ENCODE data around the gene DCHS2.

The DCHS2 gene, protein sequence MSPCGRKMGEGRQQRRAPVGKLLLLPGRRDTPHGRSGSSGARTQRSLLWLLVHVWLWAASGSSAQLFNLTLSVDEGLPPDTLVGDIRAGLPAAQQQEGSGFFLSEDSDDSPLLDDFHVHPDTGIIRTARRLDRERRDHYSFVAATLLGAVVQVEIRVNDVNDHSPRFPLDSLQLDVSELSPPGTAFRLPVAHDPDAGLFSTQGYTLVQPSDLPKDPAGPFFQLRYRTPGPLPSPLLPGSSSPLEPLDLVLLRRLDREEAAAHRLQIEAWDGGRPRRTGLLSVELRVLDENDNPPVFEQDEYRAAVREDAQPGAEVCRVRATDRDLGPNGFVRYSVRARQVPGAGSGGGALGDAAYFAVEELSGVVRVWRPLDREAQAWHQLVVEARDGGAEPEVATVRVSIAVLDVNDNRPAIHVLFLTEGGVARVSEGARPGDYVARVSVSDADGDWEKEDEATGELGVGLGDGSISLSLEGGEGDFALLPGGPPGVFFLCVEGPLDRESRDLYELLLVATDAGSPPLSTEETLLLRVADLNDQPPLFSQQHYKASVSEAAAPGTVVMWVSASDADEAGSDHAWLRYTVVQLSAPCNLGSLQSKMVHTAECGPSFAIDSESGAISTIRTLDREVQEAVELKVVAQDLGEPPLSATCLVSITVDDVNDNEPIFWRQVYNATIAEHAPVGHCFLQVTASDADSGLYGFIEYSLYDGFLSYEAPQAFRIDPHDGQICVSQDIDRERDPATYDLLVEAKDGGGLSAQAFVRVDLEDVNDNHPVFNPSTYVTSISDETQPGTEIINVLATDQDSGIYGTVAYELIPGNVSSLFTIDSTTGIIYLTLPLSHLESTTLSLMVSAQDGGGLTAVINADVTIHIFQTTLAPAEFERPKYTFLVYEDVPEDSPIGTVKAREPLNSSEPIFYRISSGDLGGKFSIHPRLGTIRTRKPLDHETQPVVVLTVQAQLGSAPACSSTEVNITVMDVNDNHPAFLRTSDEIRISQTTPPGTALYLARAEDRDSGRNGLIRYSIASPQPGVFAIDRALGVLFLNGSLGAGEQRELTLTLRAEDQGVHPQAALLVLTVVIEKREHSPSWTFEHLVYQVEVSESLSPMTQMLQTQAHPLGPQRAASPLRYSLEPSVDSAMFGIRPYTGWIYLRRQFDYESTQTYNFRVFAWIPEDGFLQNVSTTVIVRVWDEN (N-terminal part only)

GRCh38 chr4:154491341-154492271 is at the start of gene DCHS2:
TSS of gene DCHS2 (minus strand) at chr4:154491799. CDS start at chr4:154491355, 444 bp downstream.
- DNase-seq, result peak in 1 of 2 experiments; percentile 13

- DNase-seq, result no peak
Measured at GRCh38 chr4:154534296-154534695, 42.7 kb upstream of the DCHS2 start.

GRCh38 chr4:154529728-154530519 is 38.3 kb upstream of the DCHS2 start:
- DNase-seq, result no peak

GRCh38 chr4:154528869-154529268 is 37.3 kb upstream of the DCHS2 start:
- no peak for DNase-seq

- DNase-seq, result no peak
Measured at GRCh38 chr4:154527308-154527707, 35.7 kb upstream of the DCHS2 start.

DNA sequence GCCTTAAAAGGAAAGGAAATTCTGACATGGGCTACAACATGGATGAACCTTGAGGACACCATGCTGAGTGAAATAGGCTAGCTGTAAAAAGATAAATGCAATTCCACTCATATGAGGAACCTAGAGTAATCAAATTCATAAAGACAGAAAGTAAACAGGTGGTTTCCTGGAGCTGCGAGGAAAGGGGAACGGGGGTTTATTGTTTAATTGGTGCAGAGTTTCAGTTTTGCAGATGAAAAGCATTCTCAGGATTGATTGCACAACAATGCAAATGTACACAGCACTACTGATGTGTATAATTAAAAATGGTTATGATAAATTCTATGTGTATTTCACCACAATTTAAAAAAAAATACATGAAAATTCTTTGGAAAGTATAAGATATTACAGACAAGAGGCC is 34.6 kb upstream of the DCHS2 start:
- no peak for DNase-seq

- no peak for DNase-seq
Measured at GRCh38 chr4:154521607-154522006, 30.0 kb upstream of the DCHS2 start.

DNA sequence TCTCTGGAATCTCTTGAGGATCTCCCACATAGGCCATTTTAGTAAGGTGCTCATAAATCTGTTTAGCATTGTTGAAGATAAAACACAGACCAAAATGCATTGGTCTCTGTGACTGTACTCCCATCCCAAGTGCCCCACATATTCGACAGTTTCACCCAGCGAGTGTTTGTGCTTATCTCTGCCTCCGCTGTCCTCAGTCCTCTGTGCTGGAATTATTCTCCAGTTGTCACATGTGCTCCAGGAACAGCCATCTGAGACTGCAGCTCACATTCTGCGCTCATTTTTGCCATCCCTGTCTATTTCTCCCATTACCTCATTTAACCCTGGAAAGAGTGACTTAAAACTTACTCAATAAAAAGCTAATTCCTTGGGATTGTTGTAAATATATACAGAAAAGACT is 27.6 kb upstream of the DCHS2 start:
- no peak for DNase-seq

DNA sequence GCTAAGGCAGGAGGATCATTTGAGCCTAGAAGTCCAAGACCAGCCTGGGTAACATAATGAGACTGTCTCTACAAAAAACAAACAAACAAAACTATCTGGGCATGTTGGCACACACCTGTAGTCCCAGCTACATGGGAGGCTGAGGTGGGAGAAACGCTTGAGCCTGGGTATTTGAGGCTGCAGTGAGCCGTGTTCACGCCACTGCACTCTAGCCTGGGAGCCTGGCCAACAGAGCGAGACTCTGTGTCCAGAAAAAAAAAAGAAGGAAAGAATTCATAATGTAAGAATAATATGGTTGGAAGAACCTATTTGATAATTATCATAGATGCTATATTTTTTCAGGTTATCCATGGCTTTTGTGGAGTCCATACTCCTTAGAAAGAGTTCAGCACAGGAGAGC is 26.0 kb upstream of the DCHS2 start:
- DNase-seq, result no peak

- no peak for DNase-seq
Measured at GRCh38 chr4:154516318-154517029, 24.9 kb upstream of the DCHS2 start.

DNA sequence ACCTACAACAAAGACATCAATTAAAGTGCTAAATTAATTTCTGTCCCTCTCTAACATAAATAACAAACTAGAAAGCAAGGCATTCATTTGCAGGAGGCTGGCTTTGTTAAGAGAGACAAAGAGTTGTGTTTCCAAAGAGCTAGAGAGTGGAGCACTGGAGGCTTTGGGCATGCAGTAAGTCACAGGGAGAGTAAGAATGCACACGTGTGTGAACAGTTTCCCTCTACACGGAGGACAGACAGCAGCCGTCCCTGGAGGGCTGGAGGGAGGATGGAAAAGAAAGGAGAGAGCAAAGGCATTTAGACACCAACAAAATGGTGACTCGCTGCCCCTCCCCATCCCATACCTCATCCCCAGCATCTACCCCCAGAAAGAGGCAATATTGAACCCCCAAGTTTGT is 20.4 kb upstream of the DCHS2 start:
- DNase-seq, result no peak

DNA sequence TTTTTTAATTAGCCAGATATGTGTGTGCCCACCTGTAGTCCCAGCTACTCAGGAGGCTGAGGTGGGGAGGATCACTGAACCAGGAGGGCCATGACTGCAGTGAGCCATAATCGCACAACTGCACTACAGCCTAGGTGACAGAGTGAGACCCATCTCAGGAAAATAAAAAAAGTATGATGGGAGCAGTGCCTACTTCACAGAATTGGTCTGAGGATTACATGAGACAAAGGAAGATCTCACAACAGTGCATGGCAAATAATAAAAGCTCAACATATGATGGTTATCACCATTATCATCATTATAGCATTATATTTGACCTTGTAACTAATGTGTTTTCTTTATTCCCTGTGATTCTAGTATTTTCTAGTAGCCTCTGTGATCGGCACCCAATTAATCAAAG is 19.9 kb upstream of the DCHS2 start:
- no peak for DNase-seq

- DNase-seq, result no peak
Measured at GRCh38 chr4:154507156-154507555, 15.6 kb upstream of the DCHS2 start.

GRCh38 chr4:154506253-154506652 is 14.7 kb upstream of the DCHS2 start:
- no peak for DNase-seq

DNA sequence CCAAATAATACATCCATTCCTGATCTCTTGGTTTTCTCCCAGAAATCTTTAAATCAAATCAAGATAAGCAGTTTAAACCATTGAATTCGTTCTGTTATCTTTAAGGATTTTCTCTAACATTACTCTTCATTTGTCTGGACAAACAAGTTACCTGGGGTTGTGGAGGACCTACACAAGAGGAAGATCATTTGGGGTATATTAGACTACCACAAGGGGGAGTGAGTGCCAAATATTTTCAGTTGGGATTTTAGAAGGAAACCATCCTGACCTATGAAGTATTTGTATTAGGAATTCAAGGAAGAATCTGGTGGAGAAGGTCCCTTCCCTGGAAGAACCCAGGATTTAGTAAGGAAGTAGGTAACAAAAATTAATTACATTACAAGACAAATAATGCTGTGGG is 12.0 kb upstream of the DCHS2 start:
- DNase-seq, result peak in 1 of 2 experiments; percentile 27

DNA sequence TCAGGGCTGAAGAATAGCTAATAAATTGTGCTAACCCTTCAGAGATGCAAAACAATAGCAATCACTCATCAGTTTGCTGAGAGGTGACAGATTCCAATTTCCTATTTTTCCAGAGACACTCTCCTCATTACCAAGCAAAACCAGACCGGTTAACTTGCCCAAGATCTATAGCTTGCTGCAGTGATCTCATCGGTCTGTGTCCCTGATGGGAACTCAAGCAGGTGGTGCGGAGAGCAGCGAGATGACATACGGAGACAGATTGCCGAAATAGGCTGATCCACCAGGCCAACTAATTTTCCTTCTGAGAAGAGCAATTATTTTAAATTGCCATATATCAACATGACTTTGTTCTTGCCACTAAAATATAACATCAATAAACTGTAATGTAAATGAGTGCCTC is 10.5 kb upstream of the DCHS2 start:
- peak in 1 of 2 experiments; percentile 4 for DNase-seq

GRCh38 chr4:154497889-154498288 is 6.3 kb upstream of the DCHS2 start:
- no peak for DNase-seq

DNA sequence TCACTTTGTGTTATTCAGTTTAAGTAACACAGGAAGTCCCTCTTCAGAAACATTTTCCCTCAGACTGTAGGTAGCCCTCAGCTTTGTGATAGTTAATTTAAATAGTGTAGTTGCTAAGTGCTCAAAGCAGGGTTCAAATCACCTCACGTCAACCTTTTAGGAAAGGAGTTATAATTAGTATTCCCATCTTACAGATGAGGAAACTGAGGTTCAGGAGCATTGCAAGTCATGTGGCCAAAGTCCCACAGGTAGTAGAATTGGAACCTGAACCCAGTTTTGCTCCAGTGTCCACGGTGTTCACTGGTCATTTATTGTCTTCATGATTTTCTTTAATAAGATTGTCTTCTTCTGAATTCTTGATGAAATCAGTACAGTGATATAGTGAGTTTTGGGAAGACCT is 4.3 kb upstream of the DCHS2 start:
- DNase-seq, result no peak

DNA sequence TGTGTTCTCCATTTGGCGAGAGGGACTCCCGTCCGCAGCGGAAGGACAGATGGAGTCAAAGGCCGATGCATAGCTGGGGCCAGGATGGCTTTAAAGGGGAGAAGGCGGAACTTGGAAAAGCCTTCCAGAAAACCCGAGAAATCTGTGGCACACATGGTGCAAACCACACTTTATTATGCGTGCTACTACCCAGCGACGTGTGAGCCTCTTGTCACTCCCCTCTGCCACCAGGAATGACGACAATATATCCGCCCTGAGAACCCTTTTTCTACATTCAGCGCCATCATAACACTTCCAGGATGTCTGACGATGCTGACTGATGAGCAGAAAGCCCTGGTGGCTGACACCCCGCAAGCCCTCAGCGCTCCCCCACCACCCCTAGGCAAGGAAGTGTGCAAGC is 689 bp upstream of the DCHS2 start:
- DNase-seq, result no peak

DNA sequence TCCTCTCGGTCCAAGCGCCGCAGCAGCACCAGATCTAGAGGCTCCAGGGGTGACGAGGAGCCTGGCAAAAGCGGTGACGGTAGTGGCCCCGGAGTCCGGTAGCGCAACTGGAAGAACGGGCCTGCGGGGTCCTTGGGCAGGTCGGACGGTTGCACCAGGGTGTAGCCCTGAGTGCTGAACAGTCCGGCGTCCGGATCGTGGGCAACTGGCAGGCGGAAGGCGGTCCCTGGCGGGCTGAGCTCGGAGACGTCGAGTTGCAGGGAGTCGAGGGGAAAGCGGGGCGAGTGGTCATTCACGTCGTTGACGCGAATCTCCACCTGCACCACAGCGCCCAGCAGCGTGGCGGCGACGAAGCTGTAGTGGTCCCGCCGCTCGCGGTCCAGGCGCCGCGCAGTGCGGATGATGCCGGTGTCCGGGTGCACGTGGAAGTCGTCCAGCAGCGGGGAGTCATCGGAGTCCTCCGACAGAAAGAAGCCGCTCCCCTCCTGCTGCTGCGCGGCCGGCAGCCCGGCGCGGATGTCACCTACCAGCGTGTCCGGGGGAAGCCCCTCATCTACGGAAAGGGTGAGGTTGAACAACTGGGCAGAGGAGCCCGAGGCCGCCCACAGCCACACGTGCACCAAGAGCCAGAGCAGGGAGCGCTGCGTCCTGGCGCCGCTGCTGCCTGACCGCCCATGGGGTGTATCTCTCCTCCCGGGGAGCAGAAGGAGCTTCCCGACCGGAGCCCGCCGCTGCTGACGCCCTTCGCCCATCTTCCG is 837 bp downstream of the DCHS2 start:
- no peak for DNase-seq

Data from NCI-H524 (cell line).